GM21576 (cell line): ENCODE measurements around the gene HCCS.
"Not testable (repeated sequence)": the region's sequence is repeated elsewhere in the genome, so short reads cannot be mapped to it uniquely, and the experiment has no call there.

Source experiments
- ATAC-seq: cut with Tn5 transposase; IDR thresholded peaks from one replicate; pipeline ENCODE4 v1.9.1; 2021; ENCODE audit warnings: mild to moderate bottlenecking, moderate library complexity; ENCODE audit not compliant: unreplicated experiment

The HCCS gene

DNA sequence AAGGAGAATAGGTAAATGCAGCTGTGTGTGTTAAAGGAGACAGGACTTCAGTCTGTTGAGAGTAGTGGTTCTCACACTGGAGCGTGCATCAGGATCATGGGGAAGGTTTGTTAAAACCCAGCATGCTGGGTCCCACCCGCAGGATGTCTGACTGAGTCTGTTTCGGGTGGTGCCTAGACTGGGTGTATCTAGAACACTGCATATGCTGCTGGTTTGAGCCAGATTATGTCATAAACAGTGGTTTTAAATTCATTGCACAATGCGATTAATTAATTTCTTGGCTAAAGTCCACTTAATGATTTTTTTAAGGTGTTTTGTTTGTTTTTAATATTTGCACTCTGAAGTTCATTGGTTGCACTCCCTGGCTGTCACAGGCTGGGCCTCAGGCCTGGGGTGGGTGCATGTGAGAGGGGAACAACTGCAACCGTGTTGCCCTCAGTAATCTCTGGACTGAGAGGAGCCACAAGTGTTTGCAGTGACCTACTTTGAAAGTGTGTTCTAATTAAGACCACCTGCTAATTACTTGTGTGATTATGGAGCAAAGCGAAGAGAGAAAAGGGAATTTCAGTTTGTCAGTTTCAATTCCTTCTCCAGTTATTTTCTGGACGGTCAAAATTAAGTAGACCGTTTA lies 8.3 kb downstream of the HCCS start:
- ATAC-seq, result no peak

DNA sequence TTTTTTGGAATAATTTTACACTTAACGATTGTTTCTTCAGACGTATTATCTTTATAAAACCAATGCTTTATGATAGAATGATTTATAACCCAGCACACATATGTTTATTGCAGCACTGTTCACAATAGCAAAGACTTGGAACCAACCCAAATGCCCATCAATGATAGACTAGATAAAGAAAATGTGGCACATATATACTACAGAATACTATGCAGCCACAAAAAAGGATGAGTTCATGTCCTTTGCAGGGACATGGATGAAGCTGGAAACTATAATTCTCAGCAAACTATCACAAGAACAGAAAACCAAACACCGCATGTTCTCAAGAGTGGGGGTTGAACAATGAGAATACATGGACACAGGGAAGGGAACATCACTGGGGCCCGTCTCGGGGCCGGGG lies 12.0 kb downstream of the HCCS start:
- not testable (repeated sequence) for ATAC-seq

DNA sequence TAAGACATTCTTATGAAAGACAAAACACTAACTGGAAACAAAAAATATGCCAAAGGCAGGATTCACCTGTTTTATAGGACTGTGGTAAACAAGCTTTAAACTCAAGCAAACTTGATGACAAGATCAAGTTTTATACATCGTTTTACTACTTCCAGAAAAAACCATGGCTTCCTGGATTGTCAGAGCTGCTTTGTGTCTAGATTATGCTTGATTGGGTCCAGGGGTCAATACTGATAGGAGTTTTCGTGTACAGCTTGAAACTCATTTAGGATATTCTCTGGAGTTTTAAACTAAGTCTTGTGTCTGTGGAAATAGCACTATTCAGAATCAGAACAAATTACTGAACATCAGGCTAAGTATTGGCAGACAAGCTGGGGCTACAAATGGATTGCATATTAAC lies 13.0 kb downstream of the HCCS start:
- no peak for ATAC-seq

- ATAC-seq, result no peak
Measured at GRCh38 chrX:11125060-11125459, 13.9 kb downstream of the HCCS start.

DNA sequence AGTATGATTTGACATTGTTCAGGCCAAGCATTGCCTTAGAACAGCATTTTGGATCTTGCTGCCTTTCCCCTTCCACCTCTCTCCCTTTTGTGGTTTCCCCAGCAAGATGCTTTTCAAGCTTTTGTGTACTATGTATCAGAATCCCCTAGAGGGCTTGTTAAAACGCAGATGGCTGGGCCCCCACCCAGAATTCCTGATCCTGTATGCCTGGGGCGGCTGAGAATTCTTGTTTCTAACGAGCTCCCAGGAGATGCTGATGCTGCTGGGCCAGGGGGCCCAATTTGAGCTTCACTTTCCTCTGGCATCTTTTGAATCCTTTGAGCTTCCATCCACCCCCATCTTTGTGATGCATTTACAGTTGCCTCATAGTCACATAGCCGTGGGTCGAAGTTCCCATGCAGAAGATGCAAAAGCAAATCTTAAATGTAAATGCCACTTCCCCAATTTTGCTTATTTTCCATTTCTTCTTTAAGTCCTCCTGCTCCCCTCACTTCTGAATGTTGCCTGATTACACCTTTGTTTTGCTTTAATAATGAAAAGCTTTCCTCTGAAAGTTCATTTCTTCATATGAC lies 18.5 kb downstream of the HCCS start:
- ATAC-seq, result no peak

DNA sequence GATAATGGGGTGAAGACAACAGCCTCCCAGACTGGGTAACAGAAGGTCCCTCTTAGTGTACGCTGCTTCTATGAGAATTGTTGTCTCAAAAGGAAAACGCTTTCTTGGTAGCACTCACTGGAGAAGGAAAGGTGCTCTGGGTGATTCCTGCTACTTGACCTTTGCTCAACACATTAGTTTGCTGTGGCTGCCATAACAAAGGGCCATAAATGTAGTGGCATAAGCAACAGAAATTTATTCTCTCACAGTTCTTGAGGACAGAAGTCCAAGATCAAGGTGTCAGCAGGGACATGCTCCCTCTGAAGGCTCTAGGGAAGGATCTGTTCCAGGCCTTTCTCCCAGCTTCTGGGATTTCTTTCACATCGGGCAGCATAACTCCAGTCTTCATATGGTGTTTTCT lies 19.0 kb downstream of the HCCS start:
- no peak for ATAC-seq

DNA sequence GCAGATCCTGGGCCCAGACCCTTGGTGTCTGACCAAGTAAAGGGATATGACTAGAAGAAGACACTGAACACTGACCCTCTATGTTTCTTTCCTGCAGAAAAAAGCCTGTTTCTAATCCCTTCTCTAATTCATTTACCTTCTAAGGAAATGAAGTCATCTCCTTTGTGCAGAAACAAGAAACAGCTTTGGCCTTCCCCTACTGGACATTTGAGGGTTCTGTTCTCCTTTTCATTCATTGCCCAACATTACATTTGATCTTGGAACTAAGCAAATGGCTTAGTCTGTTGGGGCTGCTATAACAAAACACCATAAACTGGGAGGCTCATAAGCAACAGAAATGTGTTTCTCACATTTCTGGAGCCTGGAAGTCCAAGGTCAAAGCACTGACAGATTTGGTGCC lies 20.0 kb downstream of the HCCS start:
- ATAC-seq, result no peak

GRCh38 chrX:11135564-11136185 lies 24.5 kb downstream of the HCCS start:
- no peak for ATAC-seq

DNA sequence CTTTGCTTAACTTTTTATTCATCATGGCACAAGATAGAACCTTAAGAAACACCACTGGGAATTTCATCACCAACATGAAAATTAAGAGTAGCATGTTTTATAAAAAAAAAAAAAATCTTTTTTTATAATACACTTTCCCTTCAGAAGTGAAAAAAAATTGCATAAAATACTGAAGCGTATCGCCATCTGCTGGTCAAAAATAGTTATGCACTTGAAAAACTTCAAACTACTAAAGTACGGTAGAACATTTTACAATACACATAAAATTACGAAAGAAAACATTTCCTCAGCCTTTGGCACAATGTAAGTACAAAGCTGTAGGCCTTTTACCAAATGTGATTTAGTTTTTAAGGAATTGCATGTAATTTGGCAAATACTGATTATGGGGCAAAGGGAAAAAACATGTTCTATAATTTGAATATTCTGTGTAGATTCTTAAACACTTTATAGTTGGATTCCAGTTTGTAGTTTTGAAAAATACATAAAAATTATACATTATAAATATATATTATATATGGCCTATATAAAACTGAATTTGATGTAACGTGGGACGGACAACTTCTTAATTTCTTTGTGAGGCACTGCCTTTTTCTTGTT lies 26.5 kb downstream of the HCCS start:
- no peak for ATAC-seq

GRCh38 chrX:11138498-11139390 lies 27.6 kb downstream of the HCCS start:
- no peak for ATAC-seq

- peak; percentile 90 for ATAC-seq
Measured at GRCh38 chrX:11143931-11144678, 33.0 kb downstream of the HCCS start.

DNA sequence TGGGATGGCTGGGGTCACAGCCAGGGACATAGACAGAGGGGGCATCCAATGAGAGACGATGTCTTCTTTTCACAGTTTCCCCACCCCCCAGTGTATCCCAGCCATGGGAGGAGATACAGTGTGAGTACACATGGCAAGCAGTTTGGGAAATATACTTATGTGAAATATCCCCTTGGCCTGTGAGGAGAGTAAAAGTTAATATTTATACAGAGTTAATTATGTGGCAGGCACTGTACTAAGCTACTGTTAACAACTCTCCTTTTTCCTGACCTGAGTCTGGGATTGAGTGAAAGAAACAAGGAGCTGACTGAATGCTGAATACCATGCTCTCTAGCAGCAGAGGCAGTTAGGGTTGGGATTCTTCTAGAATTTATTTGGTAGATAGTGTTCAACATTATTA lies 35.3 kb downstream of the HCCS start:
- ATAC-seq, result no peak

GRCh38 chrX:11148401-11148800 lies 37.3 kb downstream of the HCCS start:
- no peak for ATAC-seq

DNA sequence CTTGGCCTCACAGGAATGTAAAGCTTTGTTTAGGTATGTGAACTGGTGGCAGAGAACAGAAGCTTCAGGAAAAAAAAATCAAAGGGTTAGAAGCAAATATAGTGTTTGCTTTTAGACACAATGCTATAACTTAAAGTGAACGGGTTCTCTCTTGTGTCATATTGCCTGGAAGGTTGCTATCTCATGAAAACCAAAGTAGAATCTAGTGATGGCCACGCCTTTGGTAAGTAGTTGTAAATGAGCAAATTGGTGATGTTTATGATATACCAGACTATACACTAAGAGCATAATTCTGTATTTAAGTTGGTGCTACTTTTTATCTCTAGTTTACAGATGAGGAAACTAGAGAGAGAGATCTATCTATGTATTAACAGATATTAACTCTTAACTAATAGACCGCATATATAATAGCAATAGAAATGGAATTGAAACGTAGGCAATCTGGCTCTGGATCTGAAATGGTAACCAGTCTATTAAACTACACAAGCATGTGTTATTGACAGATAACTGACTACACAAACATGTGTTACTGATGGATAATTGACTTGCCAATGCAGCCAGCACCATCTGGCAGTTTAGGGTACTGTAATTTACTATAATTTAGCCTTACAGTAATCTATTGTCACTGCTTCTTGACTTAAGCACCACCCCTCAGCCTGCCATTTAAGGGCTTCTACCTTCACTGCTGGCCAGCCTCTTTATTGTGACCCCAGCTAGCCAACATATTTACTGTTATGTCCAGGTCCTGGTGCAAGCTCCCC lies 40.8 kb downstream of the HCCS start:
- no peak for ATAC-seq

- no peak for ATAC-seq
Measured at GRCh38 chrX:11159149-11159548, 48.0 kb downstream of the HCCS start.

DNA sequence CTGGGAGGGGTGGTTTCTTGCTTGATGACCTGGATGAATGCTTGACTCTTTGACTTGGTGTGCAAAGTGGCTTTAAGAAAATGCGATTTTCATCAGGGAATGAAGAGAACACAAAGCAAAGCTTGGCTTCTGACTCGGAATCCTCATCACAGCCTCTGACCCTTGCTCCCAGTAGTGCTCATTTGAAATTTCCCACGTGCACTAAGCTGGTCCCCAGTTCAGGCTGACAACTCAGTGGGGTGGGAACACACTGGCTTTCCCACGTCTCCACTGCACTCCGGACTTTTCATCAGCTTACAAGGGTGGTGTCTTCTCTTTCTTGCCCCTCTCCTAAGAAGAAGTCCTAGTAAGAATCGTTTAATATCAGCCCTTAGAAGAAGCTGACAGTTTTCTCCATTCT lies 53.3 kb downstream of the HCCS start:
- ATAC-seq, result no peak

GRCh38 chrX:11171956-11172355 lies 60.8 kb downstream of the HCCS start:
- no peak for ATAC-seq

DNA sequence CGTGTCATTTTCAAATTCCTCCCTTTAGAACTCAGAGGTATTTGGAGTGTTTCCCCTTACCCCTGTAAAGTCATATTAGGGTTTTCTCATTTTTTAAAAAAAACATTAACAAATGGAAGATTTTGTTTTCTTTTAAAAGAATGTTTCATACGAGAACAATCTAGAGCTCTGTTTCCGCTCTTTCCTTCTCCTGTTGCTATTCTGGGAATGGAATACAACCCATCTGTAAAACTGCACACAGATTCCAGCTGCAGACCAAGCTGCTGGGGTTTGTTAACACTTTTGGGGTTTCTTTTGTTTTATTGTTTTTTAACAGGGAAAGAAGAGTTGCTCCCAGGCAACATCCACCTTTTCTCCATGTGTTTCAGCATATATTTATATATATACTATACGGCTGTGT lies 61.3 kb downstream of the HCCS start:
- no peak for ATAC-seq
